Brain microvascular endothelial cell (primary cell): ENCODE data around the gene RCAN2.
A peak's percentile ranks its signal among the peaks of the same experiment; 100 is the strongest.

Experiments used
- DNase-seq: peaks from one replicate; pipeline ENCODE4 v3.0.0-alpha.2; 2020
- H3K27ac ChIP-seq: fragments of 250-450 bp; sonication (Bioruptor Pico); 2 replicates; pipeline ENCODE4 v1.5.1; 2020; ENCODE audit warnings: mild to moderate bottlenecking, moderate library complexity
- H3K27me3 ChIP-seq: fragments of 250-450 bp; sonication (Bioruptor Pico); replicated peaks from 2 replicates; pipeline ENCODE4 v1.5.1; 2020; ENCODE audit warnings: mild to moderate bottlenecking
- H3K36me3 ChIP-seq: fragments of 250-450 bp; sonication (Bioruptor Pico); replicated peaks from 2 replicates; pipeline ENCODE4 v1.5.1; 2020; ENCODE audit warnings: mild to moderate bottlenecking
- H3K4me3 ChIP-seq: 2 replicates; pipeline ENCODE4 v1.5.1; 2011; ENCODE audit warnings: low read depth, mild to moderate bottlenecking, control low read depth, low read length, moderate library complexity
- in situ Hi-C: cut with HindIII; loops from 2 replicates; pipeline ENCODE4 v1.10.0; 2017; ENCODE audit warnings: low sequenced_read_pairs, low pct_ligation_motif_present
- TF ChIP-seq, protein P1 (sequence below): IDR thresholded peaks from 2 replicates; pipeline ENCODE4 v1.5.1; 2011; ENCODE audit warnings: low read depth, mild to moderate bottlenecking, moderate library complexity, low read length, control low read depth, inconsistent platforms; ENCODE audit errors: missing control alignments

Gene RCAN2

GRCh38 chr6:46491201-46491627 is at the start of gene RCAN2:
TSS of gene RCAN2 (minus strand) at chr6:46491449.
- Histone ChIP-seq H3K27ac (no peak within 1 kb of the TSS), H3K27me3 (peaks cover 26% of the 10 kb centered on the region), H3K36me3 (no peaks in the 10 kb centered on the region), H3K4me3 (peak within 1 kb of the TSS; percentile 53)
- DNase-seq: peak; percentile 41
- in situ Hi-C loops: no loop called here
- TF ChIP-seq, protein P1, sequence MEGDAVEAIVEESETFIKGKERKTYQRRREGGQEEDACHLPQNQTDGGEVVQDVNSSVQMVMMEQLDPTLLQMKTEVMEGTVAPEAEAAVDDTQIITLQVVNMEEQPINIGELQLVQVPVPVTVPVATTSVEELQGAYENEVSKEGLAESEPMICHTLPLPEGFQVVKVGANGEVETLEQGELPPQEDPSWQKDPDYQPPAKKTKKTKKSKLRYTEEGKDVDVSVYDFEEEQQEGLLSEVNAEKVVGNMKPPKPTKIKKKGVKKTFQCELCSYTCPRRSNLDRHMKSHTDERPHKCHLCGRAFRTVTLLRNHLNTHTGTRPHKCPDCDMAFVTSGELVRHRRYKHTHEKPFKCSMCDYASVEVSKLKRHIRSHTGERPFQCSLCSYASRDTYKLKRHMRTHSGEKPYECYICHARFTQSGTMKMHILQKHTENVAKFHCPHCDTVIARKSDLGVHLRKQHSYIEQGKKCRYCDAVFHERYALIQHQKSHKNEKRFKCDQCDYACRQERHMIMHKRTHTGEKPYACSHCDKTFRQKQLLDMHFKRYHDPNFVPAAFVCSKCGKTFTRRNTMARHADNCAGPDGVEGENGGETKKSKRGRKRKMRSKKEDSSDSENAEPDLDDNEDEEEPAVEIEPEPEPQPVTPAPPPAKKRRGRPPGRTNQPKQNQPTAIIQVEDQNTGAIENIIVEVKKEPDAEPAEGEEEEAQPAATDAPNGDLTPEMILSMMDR: no peak

GRCh38 chr6:46539866-46540265 is 48.6 kb upstream of the RCAN2 start:
- Histone ChIP-seq H3K27me3 (no peaks in the 10 kb centered on the region), H3K36me3 (no peaks in the 10 kb centered on the region), H3K27ac (no peak overlapping the region), H3K4me3 (no peak overlapping the region)
- TF ChIP-seq, protein P1: no peak
- DNase-seq: no peak
- in situ Hi-C loops: no loop called here

GRCh38 chr6:46538800-46539480 is 47.7 kb upstream of the RCAN2 start:
- no peak for DNase-seq
- TF ChIP-seq, protein P1: no peak
- H3K36me3 ChIP-seq: no peaks in the 10 kb centered on the region
- H3K27me3 ChIP-seq: no peaks in the 10 kb centered on the region
- no peak overlapping the region for H3K4me3 ChIP-seq
- H3K27ac ChIP-seq: no peak overlapping the region
- in situ Hi-C loops: no loop called here

GRCh38 chr6:46530896-46531295 is 39.6 kb upstream of the RCAN2 start:
- in situ Hi-C loops: no loop called here
- Histone ChIP-seq H3K27ac (no peak overlapping the region), H3K27me3 (no peaks in the 10 kb centered on the region), H3K36me3 (no peaks in the 10 kb centered on the region), H3K4me3 (no peak overlapping the region)
- TF ChIP-seq, protein P1: no peak
- no peak for DNase-seq

DNA sequence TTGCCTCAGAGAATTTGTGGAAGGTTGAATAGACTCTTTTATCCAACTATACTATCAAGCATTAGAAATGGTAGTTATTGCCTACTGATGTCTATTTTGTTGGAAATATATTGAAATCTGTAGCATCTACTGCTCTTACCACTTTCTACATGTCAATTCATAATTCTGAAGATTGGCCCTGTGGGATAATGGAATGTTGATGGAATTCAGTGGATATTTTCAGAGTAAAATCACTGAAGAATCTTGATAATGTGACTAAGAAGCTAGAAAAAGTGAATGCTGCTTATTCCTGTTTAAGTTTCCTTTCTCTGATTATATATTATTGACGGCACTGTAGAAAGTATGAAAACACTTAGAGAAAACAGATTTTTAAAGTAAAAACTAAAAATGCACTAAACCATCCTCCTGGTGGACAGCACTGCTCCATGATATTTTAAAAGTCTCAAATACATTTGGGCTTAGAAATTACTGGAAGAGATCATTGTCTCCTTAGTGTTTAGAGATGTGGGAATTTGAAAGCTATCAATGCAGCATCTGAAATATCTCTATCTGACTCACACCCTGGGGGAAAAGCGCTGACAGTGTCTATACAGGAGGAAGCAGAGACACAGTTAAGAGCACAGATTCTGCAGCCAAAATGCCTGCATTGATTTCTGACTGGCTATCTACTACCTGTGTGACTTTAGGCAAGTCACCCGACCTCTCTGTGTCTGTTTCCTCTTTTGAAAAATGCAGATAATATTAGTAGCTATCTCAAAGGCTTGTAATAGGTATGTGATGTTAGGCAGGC is 37.9 kb upstream of the RCAN2 start:
- Histone ChIP-seq H3K27me3 (no peaks in the 10 kb centered on the region), H3K27ac (peak overlapping the region; percentile 72), H3K36me3 (no peaks in the 10 kb centered on the region), H3K4me3 (no peak overlapping the region)
- in situ Hi-C loops: no loop called here
- DNase-seq: peak; percentile 60
- TF ChIP-seq, protein P1: no peak
